GM18868 (cell line): ENCODE results near the gene CDH4.
"Not testable (repeated sequence)": the region's sequence is repeated elsewhere in the genome, so short reads cannot be mapped to it uniquely, and the experiment has no call there.

Source experiments
- ATAC-seq: cut with Tn5 transposase; IDR thresholded peaks from one replicate; pipeline ENCODE4 v1.9.1; 2021; ENCODE audit warnings: mild to moderate bottlenecking, moderate library complexity; ENCODE audit not compliant: unreplicated experiment

Gene CDH4

GRCh38 chr20:61451009-61451408 is 198.9 kb downstream of the CDH4 start:
- no peak for ATAC-seq

GRCh38 chr20:61451953-61452352 is 199.9 kb downstream of the CDH4 start:
- no peak for ATAC-seq

- no peak for ATAC-seq
Measured at GRCh38 chr20:61453219-61453618, 201.2 kb downstream of the CDH4 start.

- ATAC-seq = not testable (repeated sequence)
Measured at GRCh38 chr20:61453623-61454022, 201.6 kb downstream of the CDH4 start.

GRCh38 chr20:61454053-61454452 is 202.0 kb downstream of the CDH4 start:
- no peak for ATAC-seq

- no peak for ATAC-seq
Measured at GRCh38 chr20:61455508-61456215, 203.6 kb downstream of the CDH4 start.

- no peak for ATAC-seq
Measured at GRCh38 chr20:61457725-61458124, 205.7 kb downstream of the CDH4 start.

- ATAC-seq = no peak
Measured at GRCh38 chr20:61458146-61458746, 206.2 kb downstream of the CDH4 start.

- ATAC-seq = no peak
Measured at GRCh38 chr20:61459266-61459665, 207.2 kb downstream of the CDH4 start.

- no peak for ATAC-seq
Measured at GRCh38 chr20:61459705-61460104, 207.6 kb downstream of the CDH4 start.

- no peak for ATAC-seq
Measured at GRCh38 chr20:61460261-61461052, 208.4 kb downstream of the CDH4 start.

- no peak for ATAC-seq
Measured at GRCh38 chr20:61461461-61461860, 209.4 kb downstream of the CDH4 start.

- ATAC-seq = no peak
Measured at GRCh38 chr20:61464307-61465303, 212.5 kb downstream of the CDH4 start.

GRCh38 chr20:61475729-61476128 is 223.7 kb downstream of the CDH4 start:
- no peak for ATAC-seq

- ATAC-seq = no peak
Measured at GRCh38 chr20:61476956-61477355, 224.9 kb downstream of the CDH4 start.

- ATAC-seq = no peak
Measured at GRCh38 chr20:61477451-61477861, 225.4 kb downstream of the CDH4 start.

- no peak for ATAC-seq
Measured at GRCh38 chr20:61478094-61478493, 226.0 kb downstream of the CDH4 start.

- ATAC-seq = no peak
Measured at GRCh38 chr20:61478611-61479305, 226.7 kb downstream of the CDH4 start.

- ATAC-seq = not testable (repeated sequence)
Measured at GRCh38 chr20:61479433-61479832, 227.4 kb downstream of the CDH4 start.
